ENCODE results near the gene NEUROD2. TPM values are rescaled to one million over a fixed set of nuclear protein-coding genes. Genes with fewer than 3 reads are reported as not detected.

The NEUROD2 gene
- total and polyA plus RNA-seq, 2 experiments from 2014 or later, result not detected

GRCh38 chr17:39609416-39610025 lies 1.8 kb upstream of the NEUROD2 start (continued):
- no peak for TF ChIP-seq EZH2phosphoT487 (IDR thresholded peaks at IDR 0.05; ENCODE audit: unreplicated experiment)

- ATAC-seq, result no peak
- H3K27ac Mint-ChIP-seq, result no peak overlapping the region
- H4K20me1 ChIP-seq (replicated peaks; ENCODE audit: insufficient read depth), result no peaks in the 10 kb centered on the region; the same call in 1 of the 2 replicates
- no peaks in the 10 kb centered on the region for H3K36me3 ChIP-seq (ENCODE audit: insufficient read depth)
- no peak overlapping the region for H3K4me3 ChIP-seq
- no peaks in the 10 kb centered on the region for H3K79me2 ChIP-seq (replicated peaks; ENCODE audit: insufficient read depth)
- no peaks in the 10 kb centered on the region for H3K36me3 Mint-ChIP-seq (ENCODE audit: low read depth)
- no peak overlapping the region for H3K27ac ChIP-seq (ENCODE audit: low read depth)
- peaks cover 19% of the 10 kb centered on the region for H3K4me1 ChIP-seq (ENCODE audit: insufficient read depth)
- H3K4me1 Mint-ChIP-seq, result peaks cover 24% of the 10 kb centered on the region
- TF ChIP-seq STAT1 (IDR thresholded peaks at IDR 0.05; ENCODE audit: unreplicated experiment) (no peak), POLR2AphosphoS5 (IDR thresholded peaks at IDR 0.05; ENCODE audit: low read depth) (no peak), ETS1 (IDR thresholded peaks at IDR 0.05) (no peak), REST (IDR thresholded peaks at IDR 0.05; ENCODE audit: unreplicated experiment) (no peak), EZH2phosphoT487 (IDR thresholded peaks at IDR 0.05; ENCODE audit: unreplicated experiment) (no peak), EZH2 (IDR thresholded peaks at IDR 0.05; ENCODE audit: low read depth, unreplicated experiment) (peak; percentile 53)
- peaks cover 97% of the 10 kb centered on the region for H3K27me3 ChIP-seq (ENCODE audit: insufficient read depth)
- peak overlapping the region; percentile 34 for H3K4me3 Mint-ChIP-seq
- no peaks in the 10 kb centered on the region for H3K9me2 ChIP-seq (ENCODE audit: insufficient read depth)
- H3K27me3 Mint-ChIP-seq (ENCODE audit: insufficient read depth, low read depth, poor library complexity), result peaks cover 83% of the 10 kb centered on the region
- peaks cover 14% of the 10 kb centered on the region for H3F3A ChIP-seq (replicated peaks; ENCODE audit: low read depth)
- H3K4me2 ChIP-seq, result no peak overlapping the region
- no peak for DNase-seq (ENCODE audit: low spot score)
- H2AFZ ChIP-seq, result no peak overlapping the region
- no peaks in the 10 kb centered on the region; the same call in 2 of the 3 replicates for H3K9me3 Mint-ChIP-seq
Measured at GRCh38 chr17:39608142-39608981, 642 bp upstream of the NEUROD2 start.
